ENCODE measurements around the gene FAAP20.
A peak's percentile ranks its signal among the peaks of the same experiment; 100 is the strongest.

FAAP20 gene, protein sequence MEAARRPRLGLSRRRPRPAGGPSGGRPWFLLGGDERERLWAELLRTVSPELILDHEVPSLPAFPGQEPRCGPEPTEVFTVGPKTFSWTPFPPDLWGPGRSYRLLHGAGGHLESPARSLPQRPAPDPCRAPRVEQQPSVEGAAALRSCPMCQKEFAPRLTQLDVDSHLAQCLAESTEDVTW

DNA sequence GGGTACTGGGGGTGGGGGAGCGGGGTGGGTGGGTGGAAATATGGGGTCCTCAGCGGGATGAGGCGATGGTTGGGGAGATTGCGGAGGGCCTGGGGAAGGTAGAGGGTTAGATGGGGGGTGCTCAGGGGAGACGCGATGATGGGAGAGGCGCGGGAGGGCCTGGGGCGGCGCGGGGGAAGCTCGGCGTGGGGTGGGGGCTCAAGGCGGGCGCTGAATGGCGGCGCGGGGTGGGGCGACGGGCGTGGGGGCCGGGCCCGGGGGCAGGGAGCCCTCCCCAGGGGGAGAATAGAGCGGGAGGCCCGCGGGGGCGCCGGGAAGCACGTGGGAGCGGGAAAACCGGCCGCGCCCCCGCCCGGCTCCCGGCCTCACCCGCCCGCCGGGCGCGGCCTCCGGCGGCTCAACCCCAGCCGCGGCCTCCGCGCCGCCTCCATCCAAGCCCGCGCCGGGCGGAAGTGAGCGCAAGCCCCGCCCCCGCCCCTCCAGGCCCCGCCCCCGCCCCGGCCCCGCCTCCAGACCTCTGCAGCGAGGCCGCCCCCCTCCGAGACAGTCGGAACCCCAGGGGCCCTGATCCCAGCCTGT is at the start of gene FAAP20:
Gene FAAP20 (minus strand): TSS at position 454 of the 579 bp plus-strand sequence. CDS start 23 bp downstream, at position 431.
- DNase-seq: peak in 1 of 2 experiments; percentile 89

DNA sequence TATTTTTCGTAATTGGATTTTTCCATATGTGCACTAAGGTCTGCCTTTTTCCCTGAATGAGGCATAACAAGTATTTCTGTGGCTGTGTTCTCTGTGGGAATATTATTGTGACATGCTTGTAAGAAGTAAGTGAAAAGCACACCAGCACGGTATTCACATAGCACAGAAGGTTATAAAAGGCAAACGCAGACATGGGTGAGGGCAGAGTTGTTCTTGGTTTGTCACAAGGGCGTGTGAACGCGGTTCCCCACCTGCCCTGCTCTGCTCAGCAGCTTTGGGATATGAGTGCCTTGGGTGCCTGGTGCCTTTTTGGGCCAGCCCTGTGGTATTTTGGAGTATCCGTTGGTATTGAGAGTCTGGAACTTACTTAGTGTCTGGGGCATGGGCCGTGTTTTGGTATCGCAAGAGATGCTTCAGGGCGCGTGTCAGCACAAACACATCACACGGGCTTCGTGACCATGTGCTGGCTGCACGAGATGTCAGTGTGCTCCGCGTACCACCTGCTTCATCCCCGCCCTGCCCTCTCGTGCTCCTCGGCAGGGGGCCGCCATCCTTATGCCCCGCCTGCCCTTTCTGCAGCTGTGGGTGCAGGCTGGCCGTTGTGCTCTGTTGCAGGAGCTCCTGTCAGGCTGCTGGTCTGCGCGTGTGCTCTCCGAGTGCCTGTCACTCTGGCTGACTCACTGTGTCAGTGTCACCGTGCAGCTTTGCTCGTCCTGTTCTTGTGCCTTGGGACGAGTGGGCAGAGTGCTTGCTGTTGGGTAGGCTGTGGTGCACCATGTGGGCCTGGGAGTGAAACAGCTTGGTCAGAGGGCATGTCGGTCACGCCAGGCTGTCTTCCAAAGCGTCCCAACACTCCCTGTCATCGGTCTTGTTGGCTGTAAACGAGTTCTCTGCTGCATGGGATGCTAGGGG is 48.5 kb upstream of the FAAP20 start:
- peak in 1 of 2 experiments; percentile 43 for DNase-seq

DNA sequence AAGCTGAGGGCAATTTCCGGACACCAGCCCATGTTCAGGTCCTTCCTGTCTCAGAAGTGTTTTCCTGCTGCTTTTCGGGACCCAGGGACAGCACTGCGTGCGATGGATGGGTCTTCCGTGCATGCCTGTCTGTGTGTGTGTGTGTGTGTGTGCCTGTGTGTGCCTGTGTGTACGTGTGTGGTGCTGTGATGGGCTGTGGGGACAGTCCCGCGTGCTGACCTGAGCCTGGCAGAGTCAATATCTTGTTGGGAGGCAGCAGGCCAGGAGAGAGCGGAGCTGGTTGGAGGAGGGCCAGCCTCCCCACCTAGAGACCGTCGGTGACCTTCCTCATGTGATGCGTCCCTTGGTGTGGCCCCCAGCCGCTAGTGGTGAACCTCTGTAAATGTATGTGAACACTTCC is 47.2 kb upstream of the FAAP20 start:
- no peak for DNase-seq

DNA sequence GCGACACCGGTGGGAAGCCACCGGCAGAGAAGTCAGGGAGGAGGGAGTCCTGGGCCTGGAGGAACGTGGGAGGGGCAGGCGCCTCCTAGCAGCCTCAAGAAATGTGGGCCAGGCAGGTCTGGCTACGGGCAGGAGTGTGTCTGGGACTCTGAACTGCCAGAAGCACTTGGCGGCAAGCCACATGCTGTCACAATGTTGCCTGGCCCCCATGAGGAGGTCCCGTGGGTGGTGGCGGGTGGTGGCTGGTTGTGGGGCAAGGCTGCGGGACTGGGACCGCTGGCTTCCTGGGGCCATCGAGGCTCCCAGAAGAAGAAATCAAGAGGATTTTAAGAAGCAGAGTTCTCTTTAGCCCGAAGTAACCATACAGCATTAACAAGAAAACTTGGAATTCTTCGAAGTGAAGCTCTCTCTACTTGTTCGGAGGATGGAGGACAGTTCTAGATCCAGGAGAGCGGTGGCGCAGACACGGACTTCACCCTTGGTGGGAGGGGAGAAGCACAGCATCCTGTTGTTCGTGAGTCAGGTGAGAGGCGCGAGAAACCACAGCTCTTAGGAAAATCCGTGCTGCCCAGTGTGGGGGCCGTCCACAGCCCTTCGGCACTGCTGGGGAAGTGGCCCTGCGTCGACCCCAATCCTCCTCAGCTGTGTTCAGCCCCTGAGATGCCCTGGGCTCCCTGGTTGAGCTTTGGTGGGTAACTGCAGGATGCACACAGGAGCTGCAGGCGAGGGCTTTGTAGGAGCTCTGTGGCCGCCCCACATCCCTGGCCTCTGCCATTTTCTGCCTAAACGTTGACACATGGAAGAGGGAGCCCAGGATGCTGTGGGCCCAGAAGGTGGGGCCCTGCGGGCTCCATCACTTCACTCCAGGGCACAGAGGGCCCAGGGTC is 45.9 kb upstream of the FAAP20 start:
- DNase-seq: peak in 1 of 2 experiments; percentile 56

DNA sequence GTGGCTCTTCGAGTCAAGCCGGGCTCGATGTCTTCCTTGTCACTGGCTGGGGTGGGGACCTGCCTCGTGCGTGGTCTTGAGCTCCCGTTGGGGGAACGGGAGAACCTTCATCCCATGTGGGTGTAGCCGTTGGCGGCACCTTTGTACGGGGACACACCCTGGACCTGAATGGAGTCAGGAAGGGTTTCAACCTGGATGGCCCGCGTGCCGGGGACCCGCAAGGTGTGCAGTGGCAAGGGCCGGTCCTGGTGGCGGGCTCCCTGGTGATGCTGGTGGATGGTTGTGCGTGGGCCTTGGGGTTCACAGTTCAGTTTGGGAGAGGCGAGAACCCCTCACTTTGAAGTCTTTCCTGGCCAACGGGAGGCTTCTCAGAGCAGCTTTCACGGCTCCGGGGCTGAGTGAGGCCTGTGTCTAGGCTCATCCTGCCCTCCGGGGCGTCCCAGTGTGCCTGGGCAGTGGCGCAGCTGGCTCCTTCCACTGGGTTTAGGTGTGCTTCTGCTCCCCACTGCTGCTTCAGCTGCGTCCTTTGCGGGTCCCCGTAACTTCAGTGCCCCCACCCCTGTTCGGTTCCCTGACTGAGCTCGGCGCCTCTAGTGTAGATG is 44.9 kb upstream of the FAAP20 start:
- no peak for DNase-seq

DNA sequence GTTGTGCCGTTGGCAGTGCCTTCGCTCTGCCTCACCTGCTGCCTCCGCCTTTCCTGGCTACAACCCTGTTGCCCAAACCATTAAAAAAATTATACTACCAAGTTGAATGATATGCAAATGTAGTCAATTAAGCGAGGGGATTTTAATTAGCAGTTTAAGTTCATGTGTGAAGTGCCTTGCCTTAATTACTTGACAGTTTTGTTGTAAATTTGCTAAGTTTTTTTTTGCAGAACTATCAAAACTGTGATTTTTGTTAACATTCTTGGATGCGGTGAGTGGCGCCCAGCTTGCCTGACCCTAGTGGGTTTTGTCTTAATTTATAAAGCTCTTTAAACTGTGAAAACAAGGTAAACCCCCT is 44.4 kb upstream of the FAAP20 start:
- no peak for DNase-seq

DNA sequence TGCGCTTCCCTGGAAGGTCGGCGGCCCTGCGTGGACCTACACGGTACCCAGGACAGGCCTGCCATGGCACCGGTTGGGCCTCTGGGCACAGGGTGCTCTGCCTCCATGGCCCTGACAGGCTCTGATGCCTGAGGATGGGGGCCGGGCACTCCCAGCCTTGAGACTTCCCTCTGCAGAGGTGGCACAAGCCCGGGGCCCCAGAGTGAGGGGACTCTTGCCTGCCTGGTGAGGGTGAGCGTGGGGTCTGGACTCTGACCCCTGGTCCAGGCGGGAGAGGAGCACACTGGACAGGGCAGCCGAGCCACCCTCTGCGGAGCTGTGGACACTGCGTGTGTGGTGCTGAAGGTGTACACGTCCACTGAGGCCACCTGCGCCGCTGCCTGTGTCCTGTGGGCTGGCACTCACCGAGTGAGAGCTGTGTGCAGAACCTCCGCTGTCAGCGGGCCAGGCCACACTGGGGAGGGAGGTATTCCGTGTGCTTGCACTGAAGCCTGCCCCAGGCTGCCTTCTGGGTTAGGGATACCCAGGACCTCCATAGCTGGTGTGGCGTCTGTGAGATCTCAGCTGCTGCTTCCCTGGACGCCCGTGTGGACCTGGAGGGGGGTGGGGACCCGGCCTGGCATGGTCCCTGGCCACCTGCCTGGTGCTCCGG is 43.9 kb upstream of the FAAP20 start:
- no peak for DNase-seq

DNA sequence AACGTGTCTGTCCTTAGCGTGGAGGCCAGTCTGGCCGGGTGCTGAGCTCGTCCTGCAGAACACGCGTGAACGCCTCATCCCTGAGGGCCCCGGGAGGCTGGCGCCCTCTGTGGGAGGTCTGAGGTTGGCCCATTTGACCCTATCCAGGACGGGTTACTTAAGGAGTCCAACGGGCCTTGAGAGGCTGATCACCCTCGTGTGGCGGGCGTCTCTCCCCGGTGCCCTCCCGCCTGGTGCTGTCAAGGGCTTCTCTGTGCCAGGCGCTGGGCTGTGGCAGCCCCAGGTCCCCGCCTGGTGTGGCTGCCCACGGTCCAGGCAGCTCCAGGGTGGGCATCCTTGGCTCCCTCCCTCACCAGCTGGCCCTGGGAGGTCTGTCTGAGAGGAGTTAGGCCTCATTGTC is 43.2 kb upstream of the FAAP20 start:
- peak in 1 of 2 experiments; percentile 40 for DNase-seq

DNA sequence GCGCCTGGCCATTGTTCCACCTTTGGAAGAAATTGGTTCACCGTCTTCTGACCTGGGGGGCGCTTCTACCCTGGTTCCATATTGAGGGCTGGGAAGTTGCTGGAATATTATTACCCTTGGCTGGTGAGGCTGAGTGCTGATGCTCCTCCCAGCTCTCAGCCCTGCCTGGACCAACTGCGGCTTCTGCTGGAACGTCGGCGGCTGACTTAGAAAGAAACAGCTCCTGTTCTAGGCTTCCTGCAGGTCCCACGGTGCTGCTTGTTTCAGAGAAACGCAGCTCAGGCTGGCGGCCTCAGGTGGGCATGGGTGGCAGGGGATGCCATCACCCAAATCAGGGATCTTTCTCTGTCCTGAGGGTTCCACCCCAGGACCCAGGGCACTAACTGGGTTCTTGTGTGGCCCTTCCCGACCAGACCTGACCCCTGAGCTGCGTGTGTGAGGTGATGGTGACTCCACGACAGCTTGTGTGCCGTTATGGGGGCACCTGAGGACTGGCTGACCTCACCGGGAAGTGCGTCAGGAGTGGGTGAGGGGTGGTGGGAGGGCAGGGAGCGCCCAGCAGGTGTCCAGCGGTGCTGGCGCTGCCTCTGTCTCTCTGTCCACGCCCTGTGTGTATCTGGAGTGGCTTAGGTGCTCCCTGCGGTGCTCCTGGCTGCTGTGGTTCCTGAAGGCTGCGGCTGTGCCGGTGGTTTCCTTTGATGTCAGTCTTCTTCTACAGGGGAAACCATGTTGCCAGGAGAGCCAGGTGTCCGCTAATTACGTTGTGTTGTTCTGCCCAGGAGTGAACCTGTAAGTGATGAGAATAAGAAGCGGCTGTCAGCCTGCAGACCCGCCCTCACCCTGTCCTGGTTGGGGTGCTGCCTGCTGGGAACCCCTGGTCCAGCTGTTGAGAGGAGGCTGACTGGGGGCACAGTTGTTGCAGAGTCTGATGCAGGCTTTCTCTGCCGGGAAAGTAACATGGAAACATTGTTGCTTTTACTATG is 42.4 kb upstream of the FAAP20 start:
- peak in 1 of 2 experiments; percentile 47 for DNase-seq

DNA sequence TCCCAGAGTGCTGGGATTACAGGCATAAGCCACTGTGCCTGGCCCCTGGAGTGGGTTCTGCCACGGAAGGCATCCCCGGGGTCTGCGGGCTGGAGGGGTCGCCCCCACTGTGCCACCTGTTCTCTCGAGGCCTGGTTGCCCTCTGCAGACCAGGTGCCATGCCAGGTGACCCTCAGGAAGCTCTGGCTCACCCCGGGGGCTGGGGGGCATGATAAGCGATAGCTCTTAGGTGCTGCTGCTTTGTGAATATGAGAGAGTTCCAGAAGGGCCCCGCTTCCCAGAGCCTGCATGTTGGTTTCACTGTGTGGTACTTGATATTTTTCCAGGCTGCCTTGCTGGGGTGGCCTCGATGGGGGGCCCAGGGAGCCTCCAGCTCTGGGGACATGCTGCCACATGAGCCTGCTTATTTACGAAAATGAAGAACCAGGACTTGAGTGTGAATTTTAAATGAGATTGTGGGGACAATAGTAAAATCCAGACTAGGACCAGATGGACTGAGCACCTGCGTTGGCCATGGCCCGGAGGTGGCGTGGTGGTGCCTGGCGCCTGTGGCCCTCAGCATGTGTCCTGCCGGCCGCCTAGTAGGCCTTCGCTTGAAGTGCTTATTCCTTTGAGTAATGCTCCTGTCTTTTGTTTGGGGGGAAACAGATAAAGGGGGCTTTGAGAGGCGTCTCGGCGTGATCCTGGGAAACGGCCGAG is 40.9 kb upstream of the FAAP20 start:
- DNase-seq: no peak

DNA sequence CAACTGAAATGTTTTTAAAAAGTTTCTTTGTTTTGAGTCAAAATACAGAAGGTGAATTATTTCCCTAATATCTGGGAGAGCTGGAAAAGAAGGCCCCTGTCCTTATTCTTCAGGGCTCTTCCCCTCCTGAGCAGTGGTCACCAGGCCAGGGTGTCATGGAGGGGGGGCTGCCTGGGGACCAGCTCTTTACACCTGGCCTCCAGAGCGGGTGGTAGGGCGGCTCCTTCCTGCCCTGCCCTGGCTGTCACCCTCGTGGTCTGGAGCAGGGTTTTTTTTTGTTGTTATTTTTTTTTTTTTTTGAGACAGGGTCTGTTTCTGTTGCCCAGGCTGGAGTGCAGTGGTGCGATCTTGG is 40.2 kb upstream of the FAAP20 start:
- no peak for DNase-seq

DNA sequence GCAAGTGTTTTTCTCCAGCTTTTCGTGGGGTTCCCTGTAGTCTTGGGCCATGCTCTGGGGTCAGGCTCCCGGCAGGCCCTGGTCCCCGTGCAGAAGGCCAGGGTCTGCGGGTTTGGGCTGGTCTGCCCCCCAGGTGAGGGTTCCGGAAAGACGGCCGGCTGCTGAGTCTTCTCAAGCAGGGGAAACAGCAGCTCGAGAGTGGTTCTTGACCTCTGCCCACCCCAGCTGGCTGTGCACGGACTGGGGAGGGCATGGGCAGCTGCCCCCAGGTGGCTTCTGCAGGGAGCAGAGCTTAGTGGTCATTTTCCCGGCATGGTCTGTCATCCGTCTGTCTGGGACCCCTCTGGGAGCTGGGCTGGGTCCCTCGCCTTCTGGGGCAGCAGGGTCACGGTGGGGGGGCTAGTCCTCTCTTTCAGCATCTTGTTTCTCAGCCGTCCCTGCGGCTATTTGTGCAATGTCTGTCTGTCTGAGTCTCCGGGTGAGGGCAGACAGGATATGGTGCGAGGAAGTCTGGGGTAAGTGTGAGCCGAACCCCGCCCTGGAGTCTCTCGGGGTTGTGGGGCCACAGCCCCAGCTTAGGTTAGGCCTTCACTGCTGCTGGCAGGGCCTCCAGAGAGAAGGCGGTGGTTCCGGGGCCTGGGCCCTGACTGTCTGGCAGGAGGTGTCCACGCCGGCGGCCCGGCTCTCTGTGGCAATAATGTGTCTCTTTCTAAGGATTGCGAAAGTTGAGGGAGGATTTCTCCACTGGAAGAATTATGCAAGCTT is 39.6 kb upstream of the FAAP20 start:
- peak; percentile 67 to 71 for DNase-seq

DNA sequence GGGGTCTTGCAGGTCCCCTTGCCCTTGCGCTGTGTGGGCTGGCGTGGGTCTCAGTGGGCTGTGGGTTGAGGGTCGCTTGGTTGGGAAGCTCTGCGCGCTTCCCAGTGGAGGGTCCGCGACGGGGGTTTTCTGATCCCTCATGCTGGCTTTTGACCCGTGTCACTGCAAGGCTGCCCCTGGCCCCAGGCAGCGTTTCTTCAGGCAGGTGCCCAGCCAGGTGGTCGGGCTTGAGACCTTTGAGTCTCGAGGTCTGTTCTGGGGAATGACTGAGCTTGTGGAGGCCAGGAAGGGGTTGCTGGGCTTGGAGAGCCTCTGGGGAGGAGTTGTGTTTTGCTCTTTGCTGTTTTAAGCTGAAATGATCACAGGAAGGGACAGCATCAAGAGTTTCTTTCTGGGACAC is 38.9 kb upstream of the FAAP20 start:
- no peak for DNase-seq

DNA sequence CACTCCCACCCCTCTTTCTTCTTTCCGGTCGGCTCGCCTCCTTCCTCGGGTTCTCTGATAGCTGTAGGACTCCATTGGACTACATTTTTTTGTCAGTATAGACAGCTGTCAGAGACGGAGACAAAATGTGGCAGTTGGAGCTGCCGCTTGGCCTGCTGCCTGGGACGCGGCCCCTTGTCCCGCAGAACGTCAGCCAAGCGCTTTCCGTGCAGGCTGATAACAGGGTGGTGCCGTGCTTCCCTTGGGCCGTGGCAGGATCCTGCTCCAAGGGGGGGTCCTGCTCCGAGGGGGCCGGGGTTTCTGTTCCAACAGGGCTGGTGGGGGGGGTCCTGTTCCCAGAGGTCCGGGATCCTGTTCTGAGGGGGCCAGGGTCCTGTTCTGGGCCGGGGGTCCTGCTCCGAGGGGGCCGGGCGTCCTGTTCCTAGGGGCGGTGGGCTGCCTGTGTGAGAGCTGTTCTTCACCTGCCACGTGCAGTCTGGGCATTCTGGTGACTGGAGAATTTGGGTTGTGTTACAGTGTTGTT is 38.4 kb upstream of the FAAP20 start:
- DNase-seq: no peak

DNA sequence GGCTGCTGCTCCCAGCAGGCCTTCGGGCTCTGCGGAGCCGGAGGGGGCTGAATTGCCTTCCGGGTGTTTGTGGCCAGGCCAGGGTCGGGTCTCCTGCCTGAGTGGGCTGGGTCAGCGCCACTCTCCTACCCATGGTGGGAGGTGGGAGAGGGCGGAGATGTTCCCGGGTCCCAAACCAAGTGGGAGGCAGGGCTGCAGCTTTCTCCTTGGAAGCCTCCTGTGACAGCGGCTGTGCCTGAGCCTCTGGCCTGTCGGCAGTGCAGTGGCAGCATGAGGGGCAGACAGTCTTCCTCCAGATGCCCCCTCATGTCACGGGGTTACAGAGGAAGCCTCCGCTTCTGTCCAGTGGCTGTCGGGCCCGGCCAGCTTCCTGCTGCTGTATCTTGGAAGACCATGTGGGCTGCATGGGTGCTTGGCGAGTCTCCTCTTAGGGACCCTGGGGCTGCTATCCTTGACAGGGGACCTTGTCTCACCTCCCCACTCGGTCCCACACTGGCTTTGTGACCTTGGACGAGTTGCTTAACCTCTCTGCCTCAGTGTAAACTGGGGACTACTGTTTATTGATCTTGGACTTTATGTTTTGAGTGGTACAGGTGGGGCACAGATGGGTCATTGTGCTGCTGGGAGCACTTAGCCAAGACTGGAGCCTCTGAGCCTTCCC is 37.8 kb upstream of the FAAP20 start:
- DNase-seq: no peak

DNA sequence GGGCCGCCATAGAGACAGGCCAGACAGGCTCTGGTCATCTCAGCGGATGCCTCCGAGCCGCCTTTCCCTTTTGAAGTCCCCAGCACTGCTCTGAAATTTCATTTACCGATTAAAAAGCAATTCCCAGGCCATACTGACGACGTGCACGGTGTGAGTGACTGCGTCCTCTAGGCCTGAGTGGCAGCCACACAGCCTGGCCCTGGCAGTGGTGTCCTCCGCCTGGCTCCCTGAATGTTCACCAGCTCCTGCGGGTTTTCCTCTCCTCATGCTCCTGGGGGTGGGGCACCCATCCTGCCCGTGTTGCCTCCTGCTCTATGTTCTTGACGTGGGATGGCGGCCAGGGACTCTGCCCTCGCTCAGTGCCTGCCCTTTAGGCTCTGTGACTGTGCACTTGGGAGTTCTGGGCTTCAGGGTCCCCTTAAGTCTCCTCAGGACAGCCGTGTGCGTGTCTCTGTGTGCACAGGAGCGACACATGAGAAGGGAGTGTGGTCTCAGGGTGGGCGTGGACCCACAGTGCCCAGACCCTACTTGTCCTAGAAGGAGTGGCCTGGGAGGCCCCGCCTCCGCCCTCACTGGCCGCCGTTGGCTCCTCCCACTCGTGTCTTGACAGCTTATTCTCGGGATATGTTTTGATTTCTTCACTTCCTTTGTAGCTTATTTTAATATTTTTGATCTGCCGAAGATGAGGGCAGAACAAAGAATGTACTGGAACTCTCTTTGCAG is 37.1 kb upstream of the FAAP20 start:
- peak; percentile 86 for DNase-seq

DNA sequence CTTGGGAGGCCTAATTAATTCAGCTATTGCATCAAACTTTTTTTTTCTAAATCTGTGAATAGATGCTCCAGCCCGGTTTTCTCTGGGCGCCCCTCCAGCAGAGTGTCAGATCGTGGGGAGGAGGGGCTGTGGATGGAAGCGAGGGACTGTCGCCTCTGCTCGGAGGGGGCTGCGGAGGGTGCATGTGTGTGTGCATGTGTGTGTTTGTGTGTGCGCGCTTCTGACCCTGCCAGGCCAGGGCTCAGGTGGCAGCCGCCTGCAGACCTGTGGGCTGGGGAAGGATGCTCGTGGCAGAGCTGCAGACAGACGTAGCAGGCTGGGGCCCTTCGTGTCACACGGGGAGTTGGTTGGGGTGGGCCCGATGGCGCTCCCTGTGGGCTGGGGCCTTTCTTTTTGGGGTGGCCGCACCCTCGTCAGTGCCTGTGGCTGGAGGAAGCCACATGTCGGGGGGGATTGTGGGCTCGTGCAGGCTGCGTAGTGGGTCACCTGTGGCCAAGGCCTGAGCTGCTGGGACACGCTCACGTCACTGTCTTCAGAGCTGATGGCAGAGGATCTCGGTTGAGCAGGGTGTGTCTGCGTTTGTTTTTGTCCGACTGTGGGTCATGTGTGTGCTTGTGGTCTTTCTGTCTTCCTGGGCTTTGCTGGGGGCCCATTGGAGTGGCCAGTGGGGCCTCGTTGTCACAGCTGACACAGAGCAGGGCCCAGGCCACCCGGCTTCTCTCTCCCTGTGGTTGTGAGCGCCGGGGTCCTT is 36.4 kb upstream of the FAAP20 start:
- DNase-seq: peak; percentile 58 to 66

All from activated T-cell treated with anti-CD3 and anti-CD28 coated beads, Interleukin-2, amount 50 U/mL, for 48 hours (primary cell).